Measurements from ENCODE around the gene ECT2L.

Gene ECT2L

GRCh38 chr6:138776659-138777058, 19.2 kb upstream of the ECT2L start:
- Histone ChIP-seq H3K27me3 (ENCODE audit: insufficient read depth, poor library complexity, severe bottlenecking) (no peaks in the 10 kb centered on the region), H3K36me3 (ENCODE audit: low read depth) (peaks cover 14% of the 10 kb centered on the region; the same call in 1 of the 2 replicates), H3K27ac (ENCODE audit: poor library complexity, severe bottlenecking) (no peak overlapping the region), H3K4me1 (ENCODE audit: insufficient read depth, poor library complexity, severe bottlenecking) (no peaks in the 10 kb centered on the region), H3K9me3 (ENCODE audit: severe bottlenecking) (no peaks in the 10 kb centered on the region), H3K4me3 (ENCODE audit: severe bottlenecking) (no peak overlapping the region)
- ATAC-seq (ENCODE audit: low read depth): no peak
- TF ChIP-seq CTCF (IDR thresholded peaks at IDR 0.05; ENCODE audit: poor library complexity, severe bottlenecking): no peak
- no peak for DNase-seq (ENCODE audit: low spot score)

DNA sequence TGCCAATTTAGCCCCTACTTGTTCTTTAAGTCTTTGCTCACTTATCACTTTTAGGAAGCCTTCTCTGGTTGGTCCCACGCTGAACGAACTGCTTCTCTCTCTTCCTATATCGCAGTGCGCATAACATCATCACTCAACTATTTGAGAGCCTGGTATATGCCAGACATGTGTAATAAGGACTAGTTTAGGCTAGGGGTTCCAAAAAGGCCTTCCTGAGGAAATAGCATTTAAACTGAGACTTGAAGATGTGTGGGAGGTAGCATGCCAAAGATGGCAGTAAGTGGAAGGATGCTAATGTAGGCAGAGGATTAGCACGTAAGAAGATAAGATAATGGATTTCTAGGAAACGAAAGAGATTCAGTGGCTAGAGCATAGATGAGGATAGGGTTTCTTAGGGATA, 17.6 kb upstream of the ECT2L start:
- H3K4me3 ChIP-seq (ENCODE audit: severe bottlenecking): no peak overlapping the region
- TF ChIP-seq CTCF (IDR thresholded peaks at IDR 0.05; ENCODE audit: poor library complexity, severe bottlenecking): no peak
- no peaks in the 10 kb centered on the region for H3K27me3 ChIP-seq (ENCODE audit: insufficient read depth, poor library complexity, severe bottlenecking)
- H3K27ac ChIP-seq (ENCODE audit: poor library complexity, severe bottlenecking): no peak overlapping the region
- no peaks in the 10 kb centered on the region for H3K4me1 ChIP-seq (ENCODE audit: insufficient read depth, poor library complexity, severe bottlenecking)
- ATAC-seq (ENCODE audit: low read depth) (no peak), DNase-seq (ENCODE audit: low spot score) (no peak)
- H3K9me3 ChIP-seq (ENCODE audit: severe bottlenecking): no peaks in the 10 kb centered on the region
- peaks cover 20% of the 10 kb centered on the region; the same call in 1 of the 2 replicates for H3K36me3 ChIP-seq (ENCODE audit: low read depth)

DNA sequence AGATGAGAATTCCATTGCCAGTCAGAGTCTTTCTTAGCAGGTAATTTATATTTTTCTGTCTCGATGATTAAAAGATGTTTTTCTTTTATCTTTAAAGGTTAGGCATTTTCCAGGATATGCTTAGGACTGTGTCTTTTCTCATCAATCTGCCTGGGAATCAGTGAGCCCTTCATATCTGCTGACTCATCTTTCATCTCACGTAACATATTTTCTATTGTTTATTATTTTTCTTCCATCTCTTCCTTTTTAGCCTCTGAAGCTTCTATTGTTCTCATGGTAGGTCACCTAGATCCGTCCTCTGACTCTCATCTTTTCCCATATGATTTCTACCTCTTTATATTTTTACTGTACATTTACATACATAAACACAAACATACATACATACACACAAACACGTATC, 13.6 kb upstream of the ECT2L start:
- TF ChIP-seq CTCF (IDR thresholded peaks at IDR 0.05; ENCODE audit: poor library complexity, severe bottlenecking): no peak
- Histone ChIP-seq H3K27me3 (ENCODE audit: insufficient read depth, poor library complexity, severe bottlenecking) (no peaks in the 10 kb centered on the region), H3K4me3 (ENCODE audit: severe bottlenecking) (no peak overlapping the region), H3K27ac (ENCODE audit: poor library complexity, severe bottlenecking) (no peak overlapping the region), H3K4me1 (ENCODE audit: insufficient read depth, poor library complexity, severe bottlenecking) (no peaks in the 10 kb centered on the region), H3K36me3 (ENCODE audit: low read depth) (peaks cover 15% of the 10 kb centered on the region; the same call in 1 of the 2 replicates), H3K9me3 (ENCODE audit: severe bottlenecking) (no peaks in the 10 kb centered on the region)
- no peak for DNase-seq (ENCODE audit: low spot score)
- no peak for ATAC-seq (ENCODE audit: low read depth)

DNA sequence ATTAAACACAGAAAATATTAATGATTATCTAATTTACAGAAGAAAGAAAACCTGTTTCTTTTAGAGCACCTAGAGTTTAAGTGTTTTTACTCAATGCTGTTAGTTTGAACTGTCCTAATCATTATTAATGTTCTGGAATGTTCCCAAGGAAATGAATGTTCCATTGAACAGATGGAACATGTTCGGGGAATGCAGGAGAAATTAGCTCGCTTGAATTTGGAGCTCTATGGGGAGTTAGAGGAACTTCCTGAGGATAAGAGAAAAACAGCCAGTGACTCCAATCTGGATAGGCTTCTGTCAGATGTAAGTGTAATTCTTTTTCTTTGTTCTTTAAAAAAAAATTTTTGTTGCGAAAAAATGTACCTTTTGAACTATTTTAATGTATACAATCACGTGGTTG, 10.8 kb upstream of the ECT2L start:
- Histone ChIP-seq H3K4me1 (ENCODE audit: insufficient read depth, poor library complexity, severe bottlenecking) (no peaks in the 10 kb centered on the region), H3K27ac (ENCODE audit: poor library complexity, severe bottlenecking) (no peak overlapping the region), H3K27me3 (ENCODE audit: insufficient read depth, poor library complexity, severe bottlenecking) (no peaks in the 10 kb centered on the region), H3K9me3 (ENCODE audit: severe bottlenecking) (no peaks in the 10 kb centered on the region), H3K4me3 (ENCODE audit: severe bottlenecking) (no peak overlapping the region), H3K36me3 (ENCODE audit: low read depth) (peaks cover 11% of the 10 kb centered on the region; the same call in 1 of the 2 replicates)
- no peak for TF ChIP-seq CTCF (IDR thresholded peaks at IDR 0.05; ENCODE audit: poor library complexity, severe bottlenecking)
- ATAC-seq (ENCODE audit: low read depth): no peak
- DNase-seq (ENCODE audit: low spot score): no peak

DNA sequence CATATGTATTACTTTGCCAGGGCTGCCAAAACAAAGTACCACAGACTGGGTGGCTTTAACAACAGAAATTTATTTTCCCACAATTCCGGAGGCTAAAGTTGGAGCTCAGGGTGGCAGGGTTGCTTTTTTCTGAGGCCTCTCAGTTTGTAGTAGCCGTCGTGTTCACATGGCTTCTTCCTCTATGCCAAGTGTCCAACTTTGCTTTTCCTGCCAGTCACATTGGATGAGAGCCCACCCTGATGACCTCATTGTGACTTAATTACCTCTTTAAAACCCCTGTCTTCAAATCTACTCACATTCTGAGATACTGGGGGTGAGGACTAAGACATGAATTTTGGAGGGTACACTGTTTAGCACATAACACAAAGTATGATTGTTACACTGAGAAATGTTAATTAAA, 9.9 kb upstream of the ECT2L start:
- Histone ChIP-seq H3K27me3 (ENCODE audit: insufficient read depth, poor library complexity, severe bottlenecking) (no peaks in the 10 kb centered on the region), H3K4me1 (ENCODE audit: insufficient read depth, poor library complexity, severe bottlenecking) (no peaks in the 10 kb centered on the region), H3K27ac (ENCODE audit: poor library complexity, severe bottlenecking) (no peak overlapping the region), H3K4me3 (ENCODE audit: severe bottlenecking) (no peak overlapping the region), H3K36me3 (ENCODE audit: low read depth) (peaks cover 9% of the 10 kb centered on the region; the same call in 1 of the 2 replicates), H3K9me3 (ENCODE audit: severe bottlenecking) (no peaks in the 10 kb centered on the region)
- no peak for ATAC-seq (ENCODE audit: low read depth)
- no peak for DNase-seq (ENCODE audit: low spot score)
- no peak for TF ChIP-seq CTCF (IDR thresholded peaks at IDR 0.05; ENCODE audit: poor library complexity, severe bottlenecking)

Data from RWPE2 (cell line).